Fibroblast of villous mesenchyme (primary cell): Measurements from ENCODE around the gene CCT3. TPM values are rescaled to one million over a fixed set of nuclear protein-coding genes. Genes with fewer than 3 reads are reported as not detected.
A peak's percentile ranks its signal among the peaks of the same experiment; 100 is the strongest.

Experiments
- DNase-seq: peaks from one replicate; pipeline ENCODE4 v3.0.0-alpha.2; 2010; ENCODE audit warnings: low read depth
- H3K4me3 ChIP-seq: 2 replicates; pipeline ENCODE4 v1.5.1; 2011; ENCODE audit warnings: low read depth, mild to moderate bottlenecking, low read length
- CTCF ChIP-seq: IDR thresholded peaks from 2 replicates; pipeline ENCODE4 v1.5.1; 2012; ENCODE audit warnings: low read depth, mild to moderate bottlenecking, low read length; ENCODE audit not compliant: insufficient read depth
- total RNA-seq: library from RNA; depleted of rRNA; stranded (reverse); fragments of >200 nt; gene quantifications from 2 replicates; pipeline ENCODE4 v1.2.3, GENCODE V29; 2012

The CCT3 gene
- total RNA-seq, 1 donor, result 431 TPM

- no peak within 1 kb of the TSS for H3K4me3 ChIP-seq
- DNase-seq, result no peak
- TF ChIP-seq CTCF, result no peak
Observed at GRCh38 chr1:156298852-156299357, 39.2 kb downstream of the CCT3 start, which contains the start of gene VHLL. TSS of gene VHLL (minus strand) at chr1:156299307. CDS start at chr1:156299189, 118 bp downstream.

DNA sequence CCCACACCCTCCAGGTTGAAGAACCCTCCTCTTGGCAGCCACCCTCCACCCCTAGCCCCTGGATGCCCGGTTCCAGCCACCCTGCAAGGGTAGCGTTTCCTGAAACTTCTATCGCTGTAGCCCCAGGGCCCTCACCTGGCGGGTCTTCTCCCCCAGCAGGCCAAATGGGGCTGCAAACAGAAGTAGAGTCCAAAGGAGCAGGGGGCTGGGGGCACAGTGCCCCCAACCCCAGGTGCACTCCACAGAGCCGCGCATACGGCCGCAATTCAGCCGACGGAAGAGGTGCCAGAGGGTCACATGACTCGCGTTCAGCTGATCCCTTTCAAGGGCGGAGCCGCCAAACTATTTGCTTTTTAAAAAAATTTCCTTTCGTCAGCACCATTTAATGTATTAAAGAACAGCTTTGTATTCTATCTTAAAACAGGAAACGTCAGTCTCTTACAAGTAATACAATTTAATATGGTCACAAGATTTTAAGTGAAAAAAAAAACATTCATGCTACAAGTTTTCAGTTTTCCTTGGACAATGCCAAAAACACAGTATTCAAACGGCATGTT lies 42.6 kb downstream of the CCT3 start, which contains the start of gene GLMP:
Gene GLMP, minus strand, starts transcription at position 289 of the 557 bp plus-strand sequence. Its CDS starts 34 bp downstream, at position 255.
- peak; percentile 67 for DNase-seq
- TF ChIP-seq CTCF, result no peak

DNA sequence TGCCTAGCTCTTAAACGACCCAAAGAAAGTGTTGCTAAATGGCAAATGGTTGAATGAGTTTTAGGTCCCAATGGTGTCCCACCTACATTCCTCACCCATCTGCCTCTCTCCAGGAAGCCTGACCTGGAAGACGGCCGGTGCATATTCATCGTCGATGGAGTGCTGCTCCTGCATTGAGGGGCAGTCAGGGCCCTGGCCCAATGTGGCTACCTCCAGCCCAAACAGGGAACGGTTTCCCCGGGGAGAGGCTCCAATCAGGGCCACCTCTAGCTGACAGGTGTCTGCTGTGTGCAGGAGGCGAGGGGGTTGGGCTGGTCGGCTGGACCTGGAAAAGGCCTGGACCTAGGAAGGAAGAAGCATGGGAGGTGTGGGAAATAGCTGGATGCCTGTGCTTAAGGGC lies 44.2 kb downstream of the CCT3 start:
- no peak overlapping the region for H3K4me3 ChIP-seq
- DNase-seq, result no peak

More for the DNA sequence above, 42.6 kb downstream of the CCT3 start, which contains the start of gene GLMP:
- peak within 1 kb of the TSS; percentile 97 for H3K4me3 ChIP-seq

GRCh38 chr1:156293098-156293434 lies 45.0 kb downstream of the CCT3 start:
- no peak for TF ChIP-seq CTCF
- no peak for DNase-seq
- H3K4me3 ChIP-seq, result no peak overlapping the region

More for the DNA sequence above, 44.2 kb downstream of the CCT3 start:
- no peak for TF ChIP-seq CTCF

GRCh38 chr1:156291226-156292061 lies 46.6 kb downstream of the CCT3 start:
- TF ChIP-seq CTCF, result no peak
- peak overlapping the region; percentile 75 for H3K4me3 ChIP-seq

DNA sequence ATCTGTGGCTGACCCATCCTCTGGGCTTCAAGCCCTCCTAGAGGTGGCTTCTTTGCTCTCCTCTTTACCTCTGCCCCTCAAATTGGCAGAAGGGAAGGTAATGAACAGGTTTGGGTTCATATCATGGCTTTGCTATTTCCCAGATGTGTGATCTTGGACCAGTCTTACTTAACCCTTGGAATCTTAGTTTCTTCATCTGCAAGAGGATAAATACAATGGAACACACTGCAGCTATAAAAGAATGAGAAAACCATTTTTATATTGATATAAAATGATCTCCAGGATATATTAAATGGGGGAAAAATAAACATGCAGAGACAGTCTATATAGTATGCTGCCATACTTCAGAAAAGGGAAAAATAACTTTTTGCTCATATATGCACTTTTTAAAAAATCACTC lies 48.2 kb downstream of the CCT3 start:
- no peak for DNase-seq
- no peak overlapping the region for H3K4me3 ChIP-seq
- no peak for TF ChIP-seq CTCF

More at GRCh38 chr1:156291226-156292061, 46.6 kb downstream of the CCT3 start:
- DNase-seq, result peak; percentile 87
